Measurements from ENCODE around the gene ADM. TPM values are rescaled to one million over a fixed set of nuclear protein-coding genes. Genes with fewer than 3 reads are reported as not detected.

The ADM gene
- total RNA-seq, 1 experiment from 2014 or later: 87.2 TPM

GRCh38 chr11:10322830-10323792, 18.2 kb downstream of the ADM start:
- TF ChIP-seq EGR1 (IDR thresholded peaks at IDR 0.05; ENCODE audit: low read depth) (peak; percentile 24; the same call in 1 of the 2 replicates), JUND (IDR thresholded peaks at IDR 0.05) (peak; percentile 82), MAX (IDR thresholded peaks at IDR 0.05) (0 out of 2 replicates have a peak, but pooled peaks have one; percentile 12), EZH2 (IDR thresholded peaks at IDR 0.05) (no peak), POLR2AphosphoS5 (IDR thresholded peaks at IDR 0.05; ENCODE audit: low read depth, low read length) (peak; percentile 60; the same call in 1 of the 2 replicates), YY1 (IDR thresholded peaks at IDR 0.05; ENCODE audit: extremely low read depth, insufficient replicate concordance, low read depth, low read length) (peak; percentile 26), SP1 (IDR thresholded peaks at IDR 0.05; ENCODE audit: low read depth) (peak; percentile 38; the same call in 1 of the 2 replicates), SRF (IDR thresholded peaks at IDR 0.05; ENCODE audit: low read depth) (0 out of 2 replicates have a peak, but pooled peaks have one; percentile 47), ELF1 (IDR thresholded peaks at IDR 0.05; ENCODE audit: borderline replicate concordance, low read depth) (no peak), ATF3 (IDR thresholded peaks at IDR 0.05) (no peak), RAD21 (IDR thresholded peaks at IDR 0.05; ENCODE audit: low read depth) (peak; percentile 89), FOSL1 (IDR thresholded peaks at IDR 0.05; ENCODE audit: low read depth) (peak; percentile 92), CBX3 (IDR thresholded peaks at IDR 0.05; ENCODE audit: low read depth) (peak; percentile 41; the same call in 1 of the 2 replicates)
- TF ChIP-seq, protein P1, sequence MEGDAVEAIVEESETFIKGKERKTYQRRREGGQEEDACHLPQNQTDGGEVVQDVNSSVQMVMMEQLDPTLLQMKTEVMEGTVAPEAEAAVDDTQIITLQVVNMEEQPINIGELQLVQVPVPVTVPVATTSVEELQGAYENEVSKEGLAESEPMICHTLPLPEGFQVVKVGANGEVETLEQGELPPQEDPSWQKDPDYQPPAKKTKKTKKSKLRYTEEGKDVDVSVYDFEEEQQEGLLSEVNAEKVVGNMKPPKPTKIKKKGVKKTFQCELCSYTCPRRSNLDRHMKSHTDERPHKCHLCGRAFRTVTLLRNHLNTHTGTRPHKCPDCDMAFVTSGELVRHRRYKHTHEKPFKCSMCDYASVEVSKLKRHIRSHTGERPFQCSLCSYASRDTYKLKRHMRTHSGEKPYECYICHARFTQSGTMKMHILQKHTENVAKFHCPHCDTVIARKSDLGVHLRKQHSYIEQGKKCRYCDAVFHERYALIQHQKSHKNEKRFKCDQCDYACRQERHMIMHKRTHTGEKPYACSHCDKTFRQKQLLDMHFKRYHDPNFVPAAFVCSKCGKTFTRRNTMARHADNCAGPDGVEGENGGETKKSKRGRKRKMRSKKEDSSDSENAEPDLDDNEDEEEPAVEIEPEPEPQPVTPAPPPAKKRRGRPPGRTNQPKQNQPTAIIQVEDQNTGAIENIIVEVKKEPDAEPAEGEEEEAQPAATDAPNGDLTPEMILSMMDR (IDR thresholded peaks at IDR 0.05 in 2 of 3, conservative IDR thresholded peaks at IDR 0.05 in 1 of 3; ENCODE audit: borderline replicate concordance in 1 of 3, insufficient read depth in 1 of 3, low read depth in 2 of 3, low read length in 2 of 3): peak; percentile 25 to 87 (median 66); a peak in 5 of 6 replicates
- POLR2A ChIA-PET: interaction anchor here (1.3 to 1.4 kb wide), 2 partner anchors 14 to 19 kb away, joined by 4 read pairs; partner anchors contain the start of gene ADM
- Histone ChIP-seq H3K4me3 (replicated peaks in 1 of 2; ENCODE audit: low read depth in 1 of 2, low read length in 2 of 2) (peak overlapping the region; percentile 8 to 32), H4K20me1 (ENCODE audit: insufficient read depth) (no peaks in the 10 kb centered on the region), H3K9me3 (ENCODE audit: control insufficient read depth in 1 of 2, insufficient read depth in 1 of 2, low read depth in 1 of 2, low read length in 2 of 2) (no peaks in the 10 kb centered on the region), H3K9me2 (ENCODE audit: insufficient read depth) (no peaks in the 10 kb centered on the region), H3K9ac (ENCODE audit: low read length) (peak overlapping the region; percentile 42), H3K27ac (ENCODE audit: low read depth, low read length) (no peak overlapping the region), H3K4me1 (ENCODE audit: control insufficient read depth in 1 of 2, insufficient read depth in 2 of 2, low read length in 2 of 2) (peaks cover 12 to 21% of the 10 kb centered on the region in 2 experiments; a peak in 3 of 4 replicates), H2AFZ (ENCODE audit: low read depth, low read length, poor library complexity, severe bottlenecking) (peak overlapping the region; percentile 93), H3K4me2 (ENCODE audit: low read length) (peak overlapping the region; percentile 61), H3K36me3 (ENCODE audit: control insufficient read depth in 1 of 2, insufficient read depth in 2 of 2, low read length in 2 of 2) (no peaks in the 10 kb centered on the region), H3K27me3 (ENCODE audit: insufficient read depth, low read length) (no peaks in the 10 kb centered on the region), H3K79me2 (ENCODE audit: insufficient read depth, low read length) (no peaks in the 10 kb centered on the region)
- ATAC-seq (peak; percentile 76), DNase-seq (ENCODE audit: low read depth, low spot score) (peak; percentile 81)
- intact Hi-C loops (cut with micrococcal nuclease): loop anchor here (1.0 to 5.0 kb wide), 5 partner anchors 115 to 564 kb away; no protein-coding TSS in a partner anchor
- BruUV-seq (replicated peaks): no TSS peak
- RAD21 ChIA-PET (ENCODE audit: low non-redundant PET in 1 of 2, low total read pairs in 2 of 2, uncharacterized antibody in 2 of 2, unreplicated experiment in 2 of 2): interaction anchor here (0.7 to 1.0 kb wide), 3 partner anchors 43 to 413 kb away, joined by 3 read pairs; no protein-coding TSS in a partner anchor
- CTCF ChIA-PET: interaction anchor here (0.8 to 2.6 kb wide), 7 partner anchors 9 to 575 kb away, joined by 3 to 21 read pairs (median 4); partner anchors contain the start of gene ADM
